T-helper 1 cell treated with Interleukin-12 subunit alpha and Interleukin-12 subunit beta and Interleukin-4 antibody, amounts not matched to agents 30 μg/mL and 1 μg/mL, for 36 hours (primary cell): ENCODE measurements around the gene SEMA3E.
"Not testable (repeated sequence)": the region's sequence is repeated elsewhere in the genome, so short reads cannot be mapped to it uniquely, and the experiment has no call there.

Experiments
- H3K27ac Mint-ChIP-seq: one replicate; pipeline ENCODE4 v1.8.0; 2021; ENCODE audit warnings: mild to moderate bottlenecking, mixed read lengths
- H3K27me3 Mint-ChIP-seq: one replicate; pipeline ENCODE4 v1.8.0; 2021; ENCODE audit warnings: low read depth, mixed read lengths
- H3K36me3 Mint-ChIP-seq: one replicate; pipeline ENCODE4 v1.8.0; 2021; ENCODE audit warnings: low read depth, mixed read lengths
- H3K4me1 Mint-ChIP-seq: one replicate; pipeline ENCODE4 v1.8.0; 2021; ENCODE audit warnings: low read depth, mixed read lengths
- H3K4me3 Mint-ChIP-seq: one replicate; pipeline ENCODE4 v1.8.0; 2021; ENCODE audit warnings: mild to moderate bottlenecking, moderate library complexity, mixed read lengths
- H3K9me3 Mint-ChIP-seq: one replicate; pipeline ENCODE4 v1.8.0; 2021; ENCODE audit warnings: mixed read lengths

The SEMA3E gene

DNA sequence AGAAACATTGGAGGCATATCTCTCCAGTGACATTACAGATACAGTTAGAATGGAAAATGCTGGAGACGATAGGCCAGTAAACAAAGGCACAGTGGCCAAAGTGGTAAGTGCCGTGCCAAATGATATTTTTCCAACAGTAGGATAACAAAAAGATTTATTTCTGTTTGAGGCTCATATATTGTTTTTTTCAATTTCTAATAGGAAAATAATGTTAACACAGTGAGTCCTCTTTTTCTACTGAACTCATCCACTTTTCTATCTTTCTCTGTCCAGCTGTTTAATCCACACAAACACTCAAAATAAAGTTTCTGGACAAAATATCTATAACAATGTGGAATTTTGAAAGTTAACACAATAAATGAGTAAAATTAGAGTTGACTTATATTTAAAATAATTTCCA is 201.3 kb downstream of the SEMA3E start:
- Mint-ChIP-seq H3K4me3 (no peak overlapping the region), H3K27me3 (no peaks in the 10 kb centered on the region), H3K36me3 (no peaks in the 10 kb centered on the region), H3K9me3 (no peaks in the 10 kb centered on the region), H3K27ac (no peak overlapping the region), H3K4me1 (no peaks in the 10 kb centered on the region)

GRCh38 chr7:83446102-83446669 is 202.8 kb downstream of the SEMA3E start:
- Mint-ChIP-seq H3K9me3 (no peaks in the 10 kb centered on the region), H3K4me1 (no peaks in the 10 kb centered on the region), H3K4me3 (no peak overlapping the region), H3K27ac (no peak overlapping the region), H3K36me3 (no peaks in the 10 kb centered on the region), H3K27me3 (no peaks in the 10 kb centered on the region)

DNA sequence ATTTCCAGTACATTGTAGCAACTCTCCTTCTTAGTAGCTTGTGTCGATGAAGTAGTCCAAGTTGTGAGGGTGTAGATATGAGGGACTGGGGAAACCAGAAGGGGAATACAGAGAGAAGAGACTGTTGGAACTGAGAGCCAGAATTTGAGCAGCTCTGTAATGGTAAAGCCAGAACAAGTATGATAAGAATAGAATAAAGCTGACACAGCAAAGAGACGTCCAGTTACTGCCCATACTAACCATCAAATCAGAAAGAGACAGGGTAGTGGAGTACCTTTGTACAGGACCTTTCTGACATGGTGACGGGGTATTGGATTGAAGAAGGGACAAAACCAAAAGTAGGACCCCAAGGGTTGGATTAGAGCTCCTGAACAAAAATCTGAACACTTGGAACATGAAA is 206.0 kb downstream of the SEMA3E start:
- no peaks in the 10 kb centered on the region for H3K36me3 Mint-ChIP-seq
- H3K27me3 Mint-ChIP-seq = no peaks in the 10 kb centered on the region
- H3K4me3 Mint-ChIP-seq = no peak overlapping the region
- H3K4me1 Mint-ChIP-seq = no peaks in the 10 kb centered on the region
- no peaks in the 10 kb centered on the region for H3K9me3 Mint-ChIP-seq
- no peak overlapping the region for H3K27ac Mint-ChIP-seq

- H3K27ac Mint-ChIP-seq = no peak overlapping the region
- H3K27me3 Mint-ChIP-seq = no peaks in the 10 kb centered on the region
- H3K4me3 Mint-ChIP-seq = no peak overlapping the region
- H3K9me3 Mint-ChIP-seq = no peaks in the 10 kb centered on the region
- no peaks in the 10 kb centered on the region for H3K36me3 Mint-ChIP-seq
- H3K4me1 Mint-ChIP-seq = no peaks in the 10 kb centered on the region
Measured at GRCh38 chr7:83439026-83439425, 209.9 kb downstream of the SEMA3E start.

DNA sequence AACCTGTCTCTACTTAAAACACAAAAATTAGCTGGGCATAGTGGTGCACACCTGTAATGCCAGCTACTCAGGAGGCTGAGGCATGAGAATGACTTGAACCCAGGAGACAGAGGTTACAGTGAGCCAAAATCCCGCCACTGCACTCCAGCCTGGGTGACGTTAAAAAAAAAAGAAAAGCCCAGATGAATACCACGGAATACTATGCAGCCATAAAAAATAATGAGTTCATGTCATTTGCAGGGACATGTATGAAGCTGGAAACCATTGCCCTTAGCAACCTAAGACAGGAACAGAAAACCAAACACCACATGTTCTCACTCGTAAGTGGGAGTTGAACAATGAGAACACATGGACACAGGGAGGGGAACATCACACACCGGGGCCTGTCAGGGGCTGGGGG is 218.7 kb downstream of the SEMA3E start:
- not testable (repeated sequence) for H3K4me1 Mint-ChIP-seq, H3K4me3 Mint-ChIP-seq, H3K27me3 Mint-ChIP-seq, H3K9me3 Mint-ChIP-seq, H3K27ac Mint-ChIP-seq, H3K36me3 Mint-ChIP-seq

DNA sequence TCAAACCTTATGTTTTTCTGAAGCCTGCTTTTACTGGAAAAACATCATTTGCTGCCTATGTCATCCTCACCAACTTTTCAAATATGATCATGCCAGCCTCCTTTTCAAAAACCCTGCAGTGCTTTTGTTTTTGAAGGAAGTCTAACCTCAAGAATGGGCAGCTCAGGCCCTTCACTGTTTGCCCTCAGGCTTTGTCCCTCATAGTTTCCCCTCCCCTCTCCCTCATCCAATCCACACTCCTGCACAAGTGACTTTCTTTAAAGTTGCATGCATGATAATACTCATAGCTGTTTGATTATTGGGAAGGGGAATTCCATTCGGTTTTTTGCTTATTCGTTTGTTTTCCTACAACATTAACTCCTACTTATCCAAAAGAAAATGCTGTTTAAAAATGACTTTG is 219.4 kb downstream of the SEMA3E start:
- no peaks in the 10 kb centered on the region for H3K36me3 Mint-ChIP-seq
- H3K4me1 Mint-ChIP-seq = no peaks in the 10 kb centered on the region
- no peaks in the 10 kb centered on the region for H3K27me3 Mint-ChIP-seq
- H3K9me3 Mint-ChIP-seq = no peaks in the 10 kb centered on the region
- H3K27ac Mint-ChIP-seq = no peak overlapping the region
- H3K4me3 Mint-ChIP-seq = no peak overlapping the region

DNA sequence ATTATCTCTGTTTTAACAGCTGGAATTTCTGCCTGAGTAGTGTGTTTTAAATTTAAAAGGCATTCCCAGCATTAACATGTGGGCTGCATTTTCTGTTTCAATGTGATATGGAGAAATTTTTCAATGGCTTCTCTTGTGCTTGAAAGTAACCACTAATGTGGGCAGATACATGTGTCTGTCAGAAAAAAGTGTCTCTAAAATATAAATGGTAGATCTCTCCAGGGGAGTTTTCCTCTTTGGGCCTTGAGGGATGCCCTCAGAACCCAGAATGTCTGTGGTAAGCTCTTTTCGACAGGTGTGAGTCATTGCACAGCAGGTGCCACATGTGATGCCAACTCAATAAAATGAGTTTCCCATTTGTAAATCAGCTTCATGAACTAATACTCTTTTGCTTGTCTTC is 221.1 kb downstream of the SEMA3E start:
- no peak overlapping the region for H3K27ac Mint-ChIP-seq
- H3K4me3 Mint-ChIP-seq = no peak overlapping the region
- no peaks in the 10 kb centered on the region for H3K27me3 Mint-ChIP-seq
- no peaks in the 10 kb centered on the region for H3K4me1 Mint-ChIP-seq
- no peaks in the 10 kb centered on the region for H3K36me3 Mint-ChIP-seq
- no peaks in the 10 kb centered on the region for H3K9me3 Mint-ChIP-seq

DNA sequence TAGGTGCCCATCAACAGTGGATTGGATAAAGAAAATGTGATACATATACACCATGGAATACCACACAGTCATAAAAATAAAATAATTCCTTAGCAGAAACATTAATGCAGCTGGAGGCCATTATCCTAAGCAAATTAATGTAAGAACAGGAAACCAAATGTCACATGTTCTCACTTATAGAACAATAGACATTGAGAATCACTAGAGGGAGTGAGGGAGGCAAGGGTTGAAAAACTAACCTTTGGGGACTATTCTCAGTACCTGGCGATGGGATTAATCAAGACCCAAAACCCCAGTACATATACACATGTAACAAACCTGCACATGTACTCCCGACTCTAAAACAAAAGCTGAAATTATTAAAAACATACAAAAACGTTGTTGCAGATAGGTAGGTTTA is 222.6 kb downstream of the SEMA3E start:
- Mint-ChIP-seq H3K36me3 (no peaks in the 10 kb centered on the region), H3K4me1 (no peaks in the 10 kb centered on the region), H3K27me3 (no peaks in the 10 kb centered on the region), H3K9me3 (no peaks in the 10 kb centered on the region), H3K4me3 (no peak overlapping the region), H3K27ac (no peak overlapping the region)

DNA sequence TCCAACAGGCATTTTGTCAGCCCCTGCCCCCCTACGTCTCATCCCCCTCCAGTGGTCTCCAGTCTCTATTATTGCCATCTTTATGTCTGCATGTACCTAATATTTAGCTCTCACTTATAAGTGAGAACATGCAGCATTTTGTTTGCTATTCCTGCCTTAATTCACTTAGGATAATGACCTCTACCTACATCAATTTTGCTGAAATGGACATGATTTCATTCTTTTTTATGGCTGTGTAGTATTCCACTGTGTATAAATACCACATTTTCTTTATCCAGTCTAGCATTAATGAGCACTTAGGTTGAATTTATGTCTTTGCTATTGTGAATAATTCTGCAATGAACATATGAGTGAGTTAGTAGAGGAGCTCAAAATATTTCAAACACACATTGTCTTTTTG is 229.9 kb downstream of the SEMA3E start:
- Mint-ChIP-seq H3K4me3 (no peak overlapping the region), H3K4me1 (no peaks in the 10 kb centered on the region), H3K9me3 (no peaks in the 10 kb centered on the region)

DNA sequence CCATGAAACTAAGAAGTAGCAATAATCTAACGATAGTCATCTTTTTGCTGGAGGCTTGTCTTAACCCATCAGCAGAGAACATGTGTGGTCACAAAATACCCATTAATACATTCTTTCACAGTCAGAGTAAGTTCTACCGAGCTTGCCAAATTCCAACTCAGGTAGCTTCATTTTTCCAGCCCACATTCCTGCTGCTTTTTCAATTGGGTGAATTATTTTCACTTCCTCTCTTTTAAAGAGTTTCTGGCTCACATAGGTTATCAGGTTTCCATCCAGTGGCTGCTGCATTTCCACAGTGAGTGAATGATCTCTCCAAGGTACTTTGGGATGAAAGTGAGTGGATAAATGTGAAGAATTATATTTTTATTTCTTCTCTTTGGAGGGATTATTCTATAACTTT is 233.1 kb downstream of the SEMA3E start:
- no peaks in the 10 kb centered on the region for H3K4me1 Mint-ChIP-seq

More for the DNA sequence above, 229.9 kb downstream of the SEMA3E start:
- Mint-ChIP-seq H3K27ac (no peak overlapping the region), H3K27me3 (no peaks in the 10 kb centered on the region), H3K36me3 (no peaks in the 10 kb centered on the region)

GRCh38 chr7:83414947-83415346 is 234.0 kb downstream of the SEMA3E start:
- Mint-ChIP-seq H3K27ac (no peak overlapping the region), H3K4me1 (no peaks in the 10 kb centered on the region), H3K4me3 (no peak overlapping the region), H3K9me3 (no peaks in the 10 kb centered on the region), H3K27me3 (no peaks in the 10 kb centered on the region), H3K36me3 (no peaks in the 10 kb centered on the region)

More for the DNA sequence above, 233.1 kb downstream of the SEMA3E start:
- Mint-ChIP-seq H3K4me3 (no peak overlapping the region), H3K9me3 (no peaks in the 10 kb centered on the region), H3K27ac (no peak overlapping the region), H3K36me3 (no peaks in the 10 kb centered on the region), H3K27me3 (no peaks in the 10 kb centered on the region)

DNA sequence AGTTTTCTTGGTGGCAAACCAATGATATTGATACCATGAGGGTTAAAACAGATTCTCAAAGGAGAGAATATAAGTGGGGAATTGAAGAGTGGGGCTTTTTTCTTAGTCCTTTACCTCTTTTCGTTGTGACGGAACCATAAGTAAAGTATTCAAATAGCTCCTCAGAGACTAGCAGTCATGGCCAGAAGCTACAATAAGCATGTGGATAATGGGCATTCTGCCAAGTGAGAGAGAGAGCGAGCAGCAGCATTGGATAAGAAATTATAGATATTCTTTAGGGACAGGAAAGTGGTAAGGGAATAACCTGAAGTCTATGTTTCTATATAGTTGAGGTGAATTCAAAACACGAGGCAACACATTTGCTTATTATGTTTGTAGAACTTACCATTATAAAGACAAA is 235.1 kb downstream of the SEMA3E start:
- Mint-ChIP-seq H3K4me3 (no peak overlapping the region), H3K27ac (no peak overlapping the region), H3K4me1 (no peaks in the 10 kb centered on the region), H3K36me3 (no peaks in the 10 kb centered on the region), H3K9me3 (no peaks in the 10 kb centered on the region), H3K27me3 (no peaks in the 10 kb centered on the region)

- no peak overlapping the region for H3K27ac Mint-ChIP-seq
- no peak overlapping the region for H3K4me3 Mint-ChIP-seq
- H3K9me3 Mint-ChIP-seq = no peaks in the 10 kb centered on the region
- no peaks in the 10 kb centered on the region for H3K4me1 Mint-ChIP-seq
- no peaks in the 10 kb centered on the region for H3K27me3 Mint-ChIP-seq
- H3K36me3 Mint-ChIP-seq = no peaks in the 10 kb centered on the region
Measured at GRCh38 chr7:83413424-83413823, 235.5 kb downstream of the SEMA3E start.

GRCh38 chr7:83410989-83411591 is 237.8 kb downstream of the SEMA3E start:
- no peak overlapping the region for H3K4me3 Mint-ChIP-seq
- H3K36me3 Mint-ChIP-seq = no peaks in the 10 kb centered on the region
- H3K27me3 Mint-ChIP-seq = no peaks in the 10 kb centered on the region
- no peaks in the 10 kb centered on the region for H3K4me1 Mint-ChIP-seq
- no peak overlapping the region for H3K27ac Mint-ChIP-seq
- no peaks in the 10 kb centered on the region for H3K9me3 Mint-ChIP-seq

- H3K9me3 Mint-ChIP-seq = peaks cover 4% of the 10 kb centered on the region
Measured at GRCh38 chr7:83394776-83395175, 254.2 kb downstream of the SEMA3E start.

DNA sequence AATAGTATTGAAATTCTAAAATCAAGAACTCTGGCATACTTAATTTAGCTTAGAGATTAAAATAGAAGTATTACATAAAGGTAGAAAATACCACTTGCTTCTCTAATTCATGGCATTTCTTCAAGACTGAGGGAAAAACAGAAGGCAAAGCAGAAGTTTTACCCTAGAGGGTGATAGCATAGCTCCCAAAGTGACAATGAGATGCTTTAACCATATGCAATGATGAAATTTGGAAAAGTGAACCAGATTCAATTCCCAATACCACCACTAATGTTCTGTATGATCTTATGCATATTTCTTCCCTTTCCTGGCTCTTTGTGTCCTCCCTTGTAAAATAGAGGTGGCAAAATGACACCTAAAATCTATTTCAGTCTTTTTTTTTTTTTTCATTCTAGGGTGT is 260.5 kb downstream of the SEMA3E start:
- H3K4me3 Mint-ChIP-seq = no peak overlapping the region
- H3K9me3 Mint-ChIP-seq = peaks cover 9% of the 10 kb centered on the region
- H3K36me3 Mint-ChIP-seq = peaks cover 1% of the 10 kb centered on the region
- H3K27me3 Mint-ChIP-seq = no peaks in the 10 kb centered on the region
- H3K4me1 Mint-ChIP-seq = no peaks in the 10 kb centered on the region
- no peak overlapping the region for H3K27ac Mint-ChIP-seq

More at GRCh38 chr7:83394776-83395175, 254.2 kb downstream of the SEMA3E start:
- Mint-ChIP-seq H3K27me3 (no peaks in the 10 kb centered on the region), H3K4me1 (no peaks in the 10 kb centered on the region), H3K4me3 (no peak overlapping the region), H3K27ac (no peak overlapping the region), H3K36me3 (peaks cover 1% of the 10 kb centered on the region)
